SK-N-SH treated with all-trans-retinoic acid at 6 μM for 48 hours (cell line): ENCODE measurements around the gene MDM4.

Experiments
- ARNTL ChIP-seq: fragments of 450-650 bp; formaldehyde crosslinking; IDR thresholded peaks from 2 replicates; pipeline ENCODE4 v1.5.0; 2020; ENCODE audit warnings: low read depth, mild to moderate bottlenecking, moderate library complexity, borderline replicate concordance
- CREB5 ChIP-seq: fragments of 250-450 bp; sonication (Bioruptor Pico); IDR thresholded peaks from 2 replicates; pipeline ENCODE4 v1.5.1; 2020; ENCODE audit warnings: low read depth, mild to moderate bottlenecking, moderate library complexity
- GLIS3 ChIP-seq: fragments of 250-450 bp; sonication (Bioruptor Pico); IDR thresholded peaks from 2 replicates; pipeline ENCODE4 v1.5.0; 2020; ENCODE audit warnings: mild to moderate bottlenecking, moderate library complexity
- OSR1 ChIP-seq: fragments of 250-450 bp; sonication (Bioruptor Pico); IDR thresholded peaks from 2 replicates; pipeline ENCODE4 v1.8.0; 2022; ENCODE audit warnings: moderate library complexity, mild to moderate bottlenecking, inconsistent platforms
- PPARA ChIP-seq: fragments of 250-450 bp; sonication (Bioruptor Pico); IDR thresholded peaks from 2 replicates; pipeline ENCODE4 v1.5.0; 2020; ENCODE audit warnings: mild to moderate bottlenecking, borderline replicate concordance
- RARB ChIP-seq: fragments of 250-450 bp; sonication (Bioruptor Pico); IDR thresholded peaks from 2 replicates; pipeline ENCODE4 v1.8.0; 2021; ENCODE audit warnings: mild to moderate bottlenecking, moderate library complexity
- SNAI2 ChIP-seq: fragments of 250-450 bp; sonication (Bioruptor Pico); IDR thresholded peaks from 2 replicates; pipeline ENCODE4 v1.5.0; 2020; ENCODE audit warnings: mild to moderate bottlenecking, moderate library complexity
- ZFP30 ChIP-seq: fragments of 450-650 bp; formaldehyde crosslinking; IDR thresholded peaks from 2 replicates; pipeline ENCODE4 v1.5.0; 2022; ENCODE audit warnings: mild to moderate bottlenecking, moderate library complexity
- ZNF70 ChIP-seq: fragments of 450-650 bp; formaldehyde crosslinking; IDR thresholded peaks from 2 replicates; pipeline ENCODE4 v1.5.0; 2020; ENCODE audit warnings: mild to moderate bottlenecking, moderate library complexity
- TF ChIP-seq, protein P1 (sequence below): fragments of 250-450 bp; sonication (Bioruptor Pico); IDR thresholded peaks from 2 replicates; pipeline ENCODE4 v1.5.0; 2020; ENCODE audit warnings: mild to moderate bottlenecking, moderate library complexity
- TF ChIP-seq, protein P2 (sequence below): fragments of 250-450 bp; sonication (Bioruptor Pico); IDR thresholded peaks from 2 replicates; pipeline ENCODE4 v1.8.0; 2020; ENCODE audit warnings: mild to moderate bottlenecking, moderate library complexity, borderline replicate concordance

DNA sequence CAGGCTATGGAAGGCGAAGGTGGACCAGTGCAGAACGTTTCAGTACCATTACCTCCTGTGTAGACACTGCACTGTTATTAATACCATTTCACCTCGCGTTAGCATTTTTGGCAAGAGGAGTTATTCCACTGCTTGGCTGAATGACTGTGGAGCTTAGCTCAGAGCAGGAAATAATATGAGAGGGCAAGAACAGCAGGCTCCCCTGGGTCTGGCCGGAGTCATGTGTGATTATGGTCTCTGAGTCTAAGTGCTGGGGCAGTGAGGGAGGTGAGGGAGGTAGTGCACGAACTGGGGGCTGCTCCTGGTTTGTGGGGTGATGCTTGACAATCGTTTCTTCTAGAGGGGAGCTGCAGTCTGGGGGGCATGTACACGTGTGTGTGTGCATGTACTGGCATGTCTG lies 82.9 kb downstream of the MDM4 start:
- TF ChIP-seq PPARA = no peak
- TF ChIP-seq ZFP30 (CRISPR knock-in tag) = no peak
- TF ChIP-seq ARNTL (CRISPR knock-in tag) = no peak
- TF ChIP-seq, protein P1, sequence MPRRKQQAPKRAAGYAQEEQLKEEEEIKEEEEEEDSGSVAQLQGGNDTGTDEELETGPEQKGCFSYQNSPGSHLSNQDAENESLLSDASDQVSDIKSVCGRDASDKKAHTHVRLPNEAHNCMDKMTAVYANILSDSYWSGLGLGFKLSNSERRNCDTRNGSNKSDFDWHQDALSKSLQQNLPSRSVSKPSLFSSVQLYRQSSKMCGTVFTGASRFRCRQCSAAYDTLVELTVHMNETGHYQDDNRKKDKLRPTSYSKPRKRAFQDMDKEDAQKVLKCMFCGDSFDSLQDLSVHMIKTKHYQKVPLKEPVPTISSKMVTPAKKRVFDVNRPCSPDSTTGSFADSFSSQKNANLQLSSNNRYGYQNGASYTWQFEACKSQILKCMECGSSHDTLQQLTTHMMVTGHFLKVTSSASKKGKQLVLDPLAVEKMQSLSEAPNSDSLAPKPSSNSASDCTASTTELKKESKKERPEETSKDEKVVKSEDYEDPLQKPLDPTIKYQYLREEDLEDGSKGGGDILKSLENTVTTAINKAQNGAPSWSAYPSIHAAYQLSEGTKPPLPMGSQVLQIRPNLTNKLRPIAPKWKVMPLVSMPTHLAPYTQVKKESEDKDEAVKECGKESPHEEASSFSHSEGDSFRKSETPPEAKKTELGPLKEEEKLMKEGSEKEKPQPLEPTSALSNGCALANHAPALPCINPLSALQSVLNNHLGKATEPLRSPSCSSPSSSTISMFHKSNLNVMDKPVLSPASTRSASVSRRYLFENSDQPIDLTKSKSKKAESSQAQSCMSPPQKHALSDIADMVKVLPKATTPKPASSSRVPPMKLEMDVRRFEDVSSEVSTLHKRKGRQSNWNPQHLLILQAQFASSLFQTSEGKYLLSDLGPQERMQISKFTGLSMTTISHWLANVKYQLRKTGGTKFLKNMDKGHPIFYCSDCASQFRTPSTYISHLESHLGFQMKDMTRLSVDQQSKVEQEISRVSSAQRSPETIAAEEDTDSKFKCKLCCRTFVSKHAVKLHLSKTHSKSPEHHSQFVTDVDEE = no peak
- TF ChIP-seq RARB (CRISPR knock-in tag) = no peak
- TF ChIP-seq, protein P2, sequence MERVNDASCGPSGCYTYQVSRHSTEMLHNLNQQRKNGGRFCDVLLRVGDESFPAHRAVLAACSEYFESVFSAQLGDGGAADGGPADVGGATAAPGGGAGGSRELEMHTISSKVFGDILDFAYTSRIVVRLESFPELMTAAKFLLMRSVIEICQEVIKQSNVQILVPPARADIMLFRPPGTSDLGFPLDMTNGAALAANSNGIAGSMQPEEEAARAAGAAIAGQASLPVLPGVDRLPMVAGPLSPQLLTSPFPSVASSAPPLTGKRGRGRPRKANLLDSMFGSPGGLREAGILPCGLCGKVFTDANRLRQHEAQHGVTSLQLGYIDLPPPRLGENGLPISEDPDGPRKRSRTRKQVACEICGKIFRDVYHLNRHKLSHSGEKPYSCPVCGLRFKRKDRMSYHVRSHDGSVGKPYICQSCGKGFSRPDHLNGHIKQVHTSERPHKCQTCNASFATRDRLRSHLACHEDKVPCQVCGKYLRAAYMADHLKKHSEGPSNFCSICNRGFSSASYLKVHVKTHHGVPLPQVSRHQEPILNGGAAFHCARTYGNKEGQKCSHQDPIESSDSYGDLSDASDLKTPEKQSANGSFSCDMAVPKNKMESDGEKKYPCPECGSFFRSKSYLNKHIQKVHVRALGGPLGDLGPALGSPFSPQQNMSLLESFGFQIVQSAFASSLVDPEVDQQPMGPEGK (CRISPR knock-in tag) = no peak
- TF ChIP-seq OSR1 (CRISPR knock-in tag) = no peak
- no peak for TF ChIP-seq SNAI2 (CRISPR knock-in tag)
- TF ChIP-seq CREB5 = no peak
- no peak for TF ChIP-seq ZNF70 (CRISPR knock-in tag)
- no peak for TF ChIP-seq GLIS3
